HG02798 (cell line): ENCODE measurements around the gene SERHL2.
"Not testable (repeated sequence)": the region's sequence is repeated elsewhere in the genome, so short reads cannot be mapped to it uniquely, and the experiment has no call there.

Experiments used
- ATAC-seq: cut with Tn5 transposase; IDR thresholded peaks from one replicate; pipeline ENCODE4 v1.9.1; 2021; ENCODE audit warnings: mild to moderate bottlenecking; ENCODE audit not compliant: unreplicated experiment, poor library complexity

Gene SERHL2

GRCh38 chr22:42601879-42602465 is 48.2 kb downstream of the SERHL2 start:
- no peak for ATAC-seq

- no peak for ATAC-seq
Measured at GRCh38 chr22:42602470-42602869, 48.7 kb downstream of the SERHL2 start.

- ATAC-seq = no peak
Measured at GRCh38 chr22:42603427-42603826, 49.7 kb downstream of the SERHL2 start.

GRCh38 chr22:42604403-42604802 is 50.6 kb downstream of the SERHL2 start:
- ATAC-seq = no peak

- not testable (repeated sequence) for ATAC-seq
Measured at GRCh38 chr22:42607641-42608040, 53.9 kb downstream of the SERHL2 start.

- ATAC-seq = no peak
Measured at GRCh38 chr22:42608136-42608822, 54.5 kb downstream of the SERHL2 start.

- ATAC-seq = no peak
Measured at GRCh38 chr22:42608823-42609361, 55.1 kb downstream of the SERHL2 start.

GRCh38 chr22:42610186-42610585 is 56.4 kb downstream of the SERHL2 start:
- no peak for ATAC-seq

GRCh38 chr22:42611051-42611450 is 57.3 kb downstream of the SERHL2 start:
- no peak for ATAC-seq

GRCh38 chr22:42612336-42612735 is 58.6 kb downstream of the SERHL2 start:
- no peak for ATAC-seq

GRCh38 chr22:42613872-42614301 is 60.1 kb downstream of the SERHL2 start:
- no peak for ATAC-seq

- peak; percentile 79 for ATAC-seq
Measured at GRCh38 chr22:42614312-42615091, 60.7 kb downstream of the SERHL2 start, which contains the start of gene POLDIP3. Gene POLDIP3 (minus strand): TSS chr22:42614883. CDS start chr22:42614857, 26 bp downstream.

GRCh38 chr22:42615092-42615859 is 61.5 kb downstream of the SERHL2 start:
- ATAC-seq = peak; percentile 57

GRCh38 chr22:42615860-42616175 is 62.1 kb downstream of the SERHL2 start:
- not testable (repeated sequence) for ATAC-seq

GRCh38 chr22:42617155-42617983 is 63.6 kb downstream of the SERHL2 start:
- ATAC-seq = no peak

GRCh38 chr22:42619261-42620063 is 65.7 kb downstream of the SERHL2 start:
- no peak for ATAC-seq

GRCh38 chr22:42620084-42620483 is 66.3 kb downstream of the SERHL2 start:
- no peak for ATAC-seq

- peak; percentile 34 for ATAC-seq
Measured at GRCh38 chr22:42621505-42622002, 67.8 kb downstream of the SERHL2 start.
